Measurements from ENCODE around the gene VPS54.

VPS54 gene

GRCh38 chr2:64019083-64019974 is at the start of gene VPS54:
TSS of gene VPS54 (minus strand) at chr2:64019428. CDS start at chr2:63983999, 35,429 bp downstream.
- DNase-seq = peak; percentile 73

DNA sequence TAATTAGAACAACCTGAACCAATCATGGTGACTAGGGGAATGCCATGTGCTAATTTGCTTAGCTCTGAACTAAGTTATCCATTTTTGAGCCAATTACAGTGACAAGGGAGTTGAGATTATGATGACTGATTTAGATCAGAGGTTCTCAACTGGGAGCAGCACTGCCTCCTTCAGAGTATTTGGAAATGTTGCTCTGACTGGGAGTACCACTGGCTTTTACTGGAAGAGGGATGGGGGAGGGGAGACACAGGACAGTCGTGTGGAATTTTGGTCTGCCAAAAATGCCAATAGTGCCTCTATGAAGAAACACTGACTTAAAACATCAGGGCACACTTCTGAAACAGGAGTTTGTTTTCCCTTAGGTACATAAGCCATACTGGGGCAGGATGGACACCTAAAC is 48.1 kb upstream of the VPS54 start:
- DNase-seq = no peak

DNA sequence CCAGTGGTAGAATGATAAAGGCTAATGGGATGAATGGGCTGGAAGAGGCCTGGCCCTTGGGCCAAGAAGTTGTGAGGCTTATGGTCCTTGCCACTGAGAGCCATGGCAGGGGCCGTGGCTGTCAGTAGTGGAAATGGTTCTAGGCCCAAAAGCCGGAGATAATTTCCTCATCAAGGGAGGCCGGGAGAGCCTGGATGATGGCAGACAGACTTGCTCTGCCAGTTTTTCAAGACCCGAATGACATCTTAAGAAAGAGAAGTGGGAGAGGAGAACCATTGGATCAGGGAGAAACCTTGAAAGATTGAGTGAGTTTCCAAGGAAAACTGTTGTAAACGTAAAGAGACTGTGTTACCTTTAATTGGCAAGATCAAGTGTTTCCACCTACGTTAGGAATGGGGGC is 46.3 kb upstream of the VPS54 start:
- DNase-seq = no peak

GRCh38 chr2:64063924-64064331 is 44.7 kb upstream of the VPS54 start:
- DNase-seq = peak; percentile 14

DNA sequence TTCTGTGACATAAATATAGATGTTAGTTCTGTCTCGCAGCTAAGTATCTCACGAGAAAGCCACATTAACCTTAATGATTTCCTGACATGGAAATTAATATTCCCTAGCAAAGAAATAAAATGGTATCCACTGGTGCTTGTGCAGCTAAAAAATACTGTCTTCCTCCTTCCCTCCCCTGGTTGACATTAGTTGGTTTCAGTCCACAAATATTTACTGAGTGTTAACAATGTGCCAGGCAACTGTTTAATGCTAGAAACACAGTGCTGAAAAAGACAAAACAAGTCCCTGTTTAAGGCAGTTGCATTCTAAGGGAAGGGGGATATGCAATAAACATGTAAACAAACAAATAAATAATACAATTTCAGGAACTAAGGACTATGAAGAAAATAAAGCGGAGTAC is 44.2 kb upstream of the VPS54 start:
- peak; percentile 16 for DNase-seq

DNA sequence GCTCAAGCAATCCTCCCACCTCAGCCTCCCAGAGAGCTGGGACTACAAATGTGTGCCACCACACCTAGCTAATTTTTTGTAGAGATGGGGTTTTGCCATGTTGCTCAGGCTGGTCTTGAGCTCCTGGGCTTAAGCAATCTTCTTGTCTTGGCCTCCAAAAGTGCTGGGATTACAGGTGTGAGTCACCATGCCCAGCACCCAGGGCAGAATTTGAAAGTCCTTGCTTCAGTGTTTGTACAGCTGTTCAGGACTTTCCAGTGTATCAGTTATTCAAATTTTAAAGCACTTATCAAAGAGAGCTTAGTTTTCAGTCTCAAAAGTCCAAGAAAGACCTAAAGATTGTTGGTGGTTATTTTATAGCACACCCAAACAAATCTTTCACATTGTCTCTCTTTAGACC is 43.6 kb upstream of the VPS54 start:
- DNase-seq = peak; percentile 45

- DNase-seq = no peak
Measured at GRCh38 chr2:64059270-64059669, 40.0 kb upstream of the VPS54 start.

DNA sequence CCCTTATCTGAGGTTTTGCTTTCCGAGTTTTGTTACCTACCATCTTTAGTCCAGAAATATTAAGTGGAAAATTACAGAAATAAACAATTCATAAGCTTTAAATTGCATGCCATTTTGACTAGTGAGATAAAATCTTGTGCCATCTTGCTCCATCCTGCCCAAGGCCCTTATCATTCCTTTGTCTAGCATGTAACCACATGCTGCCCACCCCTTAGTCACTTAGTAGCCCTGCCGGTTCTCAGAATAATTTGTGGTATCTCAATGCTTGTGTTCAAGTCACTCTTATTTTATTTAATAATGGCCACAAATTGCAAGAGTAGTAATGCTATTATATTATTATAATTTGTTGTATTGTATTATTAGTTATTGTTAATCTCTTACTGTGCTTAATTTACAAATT is 36.8 kb upstream of the VPS54 start:
- no peak for DNase-seq

DNA sequence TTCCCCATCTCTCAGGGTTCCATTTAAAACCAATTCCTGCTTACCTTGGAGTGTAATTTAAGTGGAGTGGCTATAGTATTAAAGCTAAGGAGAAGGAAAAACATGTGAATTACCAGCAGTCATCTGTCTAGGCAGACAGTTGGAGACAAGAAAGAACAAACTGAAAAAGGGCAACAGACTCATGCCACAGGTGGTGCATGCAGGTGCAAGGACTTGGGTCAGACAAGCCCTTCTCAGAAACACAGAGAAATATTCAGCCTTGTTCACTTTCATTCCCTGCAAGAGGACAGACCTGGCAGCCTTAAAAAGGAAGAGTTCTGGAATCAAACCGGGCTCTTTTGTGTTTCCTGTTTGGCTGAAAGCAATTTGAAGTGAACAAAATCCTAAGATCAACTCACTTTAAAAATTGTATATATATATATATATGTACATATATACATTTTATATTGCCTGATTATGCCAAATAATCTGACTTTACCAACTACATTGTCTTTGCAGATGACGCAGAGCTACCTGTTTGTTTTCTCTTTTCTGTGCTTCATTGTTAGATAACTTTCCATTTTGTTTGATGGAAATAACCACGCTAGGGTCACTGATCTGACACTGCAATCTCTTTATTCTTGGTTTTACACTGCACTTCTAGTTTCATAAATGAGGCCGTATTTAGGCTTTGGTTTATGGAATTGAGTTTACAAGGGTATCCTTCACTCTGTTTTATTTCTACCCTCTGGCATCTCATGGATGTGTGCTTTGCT is 35.1 kb upstream of the VPS54 start:
- DNase-seq = peak; percentile 10

DNA sequence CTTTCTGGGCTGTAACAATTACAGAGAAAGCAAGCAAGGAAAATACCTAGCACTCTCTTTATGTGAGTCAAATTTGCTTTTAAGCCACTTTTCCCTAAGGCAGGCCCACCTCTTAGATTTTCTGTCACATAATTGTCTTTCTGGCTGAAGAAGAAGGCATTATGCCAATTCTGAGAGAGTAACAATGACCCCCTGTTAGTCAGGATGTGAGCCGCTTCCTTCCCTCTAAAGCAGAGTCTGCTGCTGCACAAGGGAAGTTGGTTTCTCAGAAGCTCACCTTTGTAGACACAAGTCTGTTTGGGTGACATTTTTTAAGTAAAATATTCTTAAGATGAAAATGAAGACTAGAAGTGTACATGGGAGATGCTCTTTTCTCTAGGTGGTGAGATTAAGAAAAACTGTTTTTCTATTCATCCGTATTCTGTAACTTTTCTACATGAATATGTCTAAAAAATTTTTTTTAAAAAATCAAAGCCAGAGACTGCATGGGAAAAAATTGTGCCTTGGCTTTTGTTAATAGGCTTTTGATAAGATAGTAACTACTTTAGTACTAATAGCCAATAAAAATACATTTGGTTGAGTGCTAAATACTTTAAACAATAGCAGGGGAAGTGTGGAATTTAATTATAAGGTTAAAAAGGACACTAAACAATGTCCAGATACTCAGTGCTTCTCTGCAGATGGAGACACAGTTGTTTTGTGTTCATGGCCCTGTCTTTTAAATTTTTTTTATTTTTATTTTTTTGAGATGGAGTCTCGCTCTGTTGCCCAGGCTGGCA is 33.4 kb upstream of the VPS54 start:
- DNase-seq = peak; percentile 79

DNA sequence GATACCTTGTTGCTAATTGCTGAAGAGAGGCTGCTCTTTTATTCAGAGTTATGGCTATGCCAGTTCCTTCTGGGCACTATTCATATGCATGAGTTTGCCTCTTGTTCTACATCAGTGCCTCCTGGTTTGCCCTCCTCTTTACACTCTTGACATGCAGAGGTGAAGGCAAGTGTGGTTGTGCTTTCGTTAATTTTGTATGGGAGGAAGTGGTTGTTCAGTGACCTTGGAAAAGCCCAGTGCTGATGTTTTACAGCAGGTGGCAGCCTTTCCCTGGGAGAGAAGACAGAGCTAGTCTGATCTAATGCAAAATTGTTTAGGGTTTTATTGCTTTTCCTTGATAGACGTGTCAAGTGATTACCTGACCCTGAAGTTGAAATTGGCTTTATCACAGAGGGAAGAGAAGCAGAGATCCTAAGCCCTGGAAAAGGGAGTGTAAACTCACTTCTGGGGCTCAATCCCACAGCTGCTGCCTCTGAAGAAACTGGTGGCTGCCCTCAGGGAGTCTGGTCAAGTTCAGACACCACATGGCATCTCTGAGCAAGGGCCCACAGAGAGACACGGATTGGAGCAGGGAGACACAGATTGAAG is 30.5 kb upstream of the VPS54 start:
- peak; percentile 75 for DNase-seq

DNA sequence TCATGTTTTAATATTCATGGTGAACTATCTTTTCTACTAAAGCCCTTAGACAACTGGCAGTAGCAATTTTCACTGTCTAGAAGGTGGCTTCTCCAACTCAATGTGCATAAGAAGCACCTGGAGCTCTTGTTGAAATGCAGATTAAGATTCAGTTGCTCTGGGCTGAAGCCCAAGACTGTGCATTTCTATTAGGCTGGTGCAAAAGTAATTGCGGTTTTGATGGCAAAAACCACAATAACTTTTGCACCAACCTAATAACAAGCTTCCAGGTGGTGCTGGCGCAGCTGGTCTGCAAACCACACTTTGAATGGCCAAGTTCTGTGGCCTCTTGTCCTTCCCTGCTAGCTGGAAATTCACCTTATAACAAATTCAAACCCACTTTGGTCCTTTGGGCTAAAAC is 26.7 kb upstream of the VPS54 start:
- DNase-seq = no peak

DNA sequence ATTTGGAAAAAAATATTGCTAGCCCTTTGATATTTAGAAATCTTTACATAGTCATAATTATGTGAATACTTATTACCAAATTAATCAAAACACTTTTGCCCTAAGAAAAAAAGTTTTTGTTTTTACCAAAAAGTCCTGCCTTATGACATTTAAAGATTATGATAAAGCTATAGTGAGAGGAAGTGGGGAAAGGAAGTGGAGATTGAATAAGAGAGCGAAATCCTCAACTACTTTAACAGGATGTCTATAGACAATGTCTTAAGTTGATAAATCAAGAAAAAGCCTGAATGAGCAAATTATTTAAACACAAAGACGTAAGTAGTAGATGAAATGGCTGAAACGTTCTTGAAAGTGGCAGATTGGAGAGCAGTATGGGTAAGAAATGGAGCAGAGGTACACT is 20.9 kb upstream of the VPS54 start:
- no peak for DNase-seq

DNA sequence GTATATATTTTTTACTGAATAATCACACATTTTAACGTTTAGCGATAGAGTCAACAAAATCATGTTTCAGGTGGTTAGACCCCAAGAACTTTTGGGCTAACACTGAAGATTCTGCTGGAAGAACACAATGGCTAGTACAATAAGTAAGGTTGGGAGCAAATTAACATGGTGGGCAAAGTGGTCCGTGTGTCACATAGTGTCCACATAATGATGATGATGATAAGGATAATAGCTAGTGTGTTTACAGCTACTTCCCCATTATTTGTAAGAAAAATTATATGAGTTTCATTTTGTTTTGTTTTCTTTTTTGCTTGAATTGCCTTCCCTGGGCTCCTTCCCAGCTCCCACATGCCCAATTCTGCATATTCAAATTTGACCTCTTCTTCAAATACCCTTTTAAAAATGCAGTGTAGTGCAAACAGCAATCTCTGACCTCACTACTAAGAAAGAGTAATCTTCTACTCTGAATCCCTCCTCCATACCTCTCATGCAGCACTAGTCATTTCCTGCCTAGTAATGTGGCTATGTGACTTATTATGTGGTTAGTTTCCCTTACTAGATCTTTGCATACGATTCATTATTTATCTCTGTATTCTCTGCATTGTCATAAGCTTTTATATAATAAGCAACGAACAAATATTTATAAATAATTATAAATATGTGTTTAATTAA is 16.9 kb upstream of the VPS54 start:
- peak; percentile 58 for DNase-seq

DNA sequence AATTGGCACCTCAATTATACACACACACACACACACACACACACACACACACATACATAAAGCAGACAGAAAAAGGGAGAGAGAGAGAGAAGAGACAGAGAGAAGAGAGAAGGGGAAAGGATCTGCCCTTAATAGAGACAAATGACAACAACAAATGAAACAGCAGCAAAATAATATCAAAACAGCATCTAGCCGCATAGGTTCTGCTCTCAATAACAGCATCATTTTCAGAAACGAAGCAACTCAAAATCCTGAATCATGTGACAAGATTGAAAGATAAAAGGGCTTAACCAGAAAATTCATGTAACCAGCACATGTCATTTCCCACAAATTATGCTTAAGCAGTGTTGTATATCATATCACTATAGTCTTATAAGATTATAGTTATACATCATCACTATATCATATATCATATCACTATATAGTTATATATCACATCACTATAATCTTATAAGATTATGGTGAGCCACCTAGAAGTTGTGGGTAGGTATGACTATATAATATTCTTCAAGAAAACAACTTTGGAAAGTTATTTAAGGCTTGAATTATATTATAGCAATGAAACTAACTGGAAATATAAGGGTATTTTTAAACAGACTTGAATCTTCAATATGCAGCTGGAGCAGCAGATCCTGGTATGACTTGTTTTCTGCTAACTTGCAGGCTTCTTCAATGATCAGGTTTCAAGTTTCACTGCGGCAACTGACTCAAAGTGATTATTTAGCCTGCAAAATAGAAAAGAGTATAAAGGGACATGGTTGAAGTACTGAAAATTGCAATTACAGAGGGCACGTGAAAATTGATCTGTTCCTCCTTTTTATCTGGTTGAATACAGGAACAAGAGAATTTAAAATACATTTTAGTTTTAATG is 16.1 kb upstream of the VPS54 start:
- peak; percentile 73 for DNase-seq

DNA sequence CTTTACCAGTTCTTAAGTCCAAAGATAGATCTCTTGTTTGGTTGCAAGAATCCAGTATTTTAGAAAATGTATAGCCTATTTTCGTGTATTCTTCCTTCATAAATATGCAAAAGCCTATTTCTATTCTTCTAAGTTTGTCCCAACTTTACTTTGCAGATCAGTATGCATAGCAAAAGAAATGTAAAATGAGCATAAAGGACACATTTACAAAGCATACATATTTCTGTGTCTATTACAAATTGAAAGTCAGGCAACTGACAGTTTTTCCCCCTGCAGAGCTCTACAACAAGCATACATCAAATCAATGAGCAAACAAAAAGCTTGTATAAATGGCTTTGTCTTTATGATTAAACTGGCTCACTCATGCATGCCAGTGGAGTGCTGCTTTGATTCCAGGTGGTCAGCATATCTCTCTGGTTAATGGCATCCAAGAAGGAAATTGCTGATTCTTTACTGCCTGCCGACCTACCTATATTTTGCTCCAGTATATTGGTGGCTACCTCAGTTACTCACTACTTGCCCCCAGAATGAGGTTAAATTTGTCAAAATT is 10.0 kb upstream of the VPS54 start:
- peak; percentile 87 for DNase-seq

DNA sequence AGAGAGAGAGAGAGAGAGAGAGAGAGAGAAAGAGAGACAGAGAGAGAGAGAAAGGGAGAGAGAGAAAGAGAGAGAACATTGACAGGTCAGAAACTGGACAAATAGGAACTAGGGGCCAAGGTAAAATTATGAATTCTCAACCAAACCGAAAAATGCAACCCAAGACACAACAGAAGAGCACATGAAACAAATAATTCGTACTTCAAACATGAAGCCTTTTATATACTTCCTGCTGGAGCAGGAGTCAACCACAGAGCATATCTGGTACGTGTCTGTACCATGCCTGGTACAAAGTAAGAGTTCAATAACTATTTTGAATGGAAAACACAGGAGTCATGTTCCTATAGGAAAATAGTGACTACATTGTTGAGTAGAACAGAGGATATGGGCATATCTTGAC is 6.5 kb upstream of the VPS54 start:
- no peak for DNase-seq

DNA sequence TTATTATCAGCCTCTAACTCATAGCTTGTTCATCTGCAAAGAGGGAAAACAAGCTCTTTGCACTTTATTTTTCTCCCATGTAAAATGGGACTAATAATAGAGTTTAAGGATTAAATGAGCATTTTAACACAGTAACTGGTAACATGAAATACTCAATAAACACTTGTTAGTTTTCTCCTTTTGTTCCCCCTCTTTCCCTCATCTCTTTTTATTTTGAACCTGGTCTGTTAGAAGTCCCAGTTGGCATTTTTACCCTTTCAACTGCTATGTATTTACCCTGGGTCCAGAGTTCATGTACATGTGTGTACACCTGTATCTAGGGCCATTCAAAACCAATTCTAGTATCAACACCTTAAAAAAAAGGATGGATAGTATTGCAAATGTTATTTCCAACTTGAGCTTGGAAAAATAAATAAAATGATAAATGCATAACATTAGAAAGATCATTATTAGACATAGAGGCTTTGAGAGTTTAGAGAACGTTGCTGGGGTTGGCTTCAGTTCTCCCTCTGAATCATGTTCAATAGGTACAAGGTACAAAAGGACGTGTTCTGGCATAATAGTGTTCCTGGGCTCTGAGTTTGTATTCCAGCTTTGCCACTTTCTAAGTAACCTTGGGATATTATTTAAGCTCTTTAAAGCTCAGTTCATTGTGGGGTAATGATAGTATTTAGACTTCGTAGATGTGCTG is 5.2 kb upstream of the VPS54 start:
- no peak for DNase-seq

- DNase-seq = peak; percentile 46
Measured at GRCh38 chr2:64023485-64024258, 4.4 kb upstream of the VPS54 start.

DNA sequence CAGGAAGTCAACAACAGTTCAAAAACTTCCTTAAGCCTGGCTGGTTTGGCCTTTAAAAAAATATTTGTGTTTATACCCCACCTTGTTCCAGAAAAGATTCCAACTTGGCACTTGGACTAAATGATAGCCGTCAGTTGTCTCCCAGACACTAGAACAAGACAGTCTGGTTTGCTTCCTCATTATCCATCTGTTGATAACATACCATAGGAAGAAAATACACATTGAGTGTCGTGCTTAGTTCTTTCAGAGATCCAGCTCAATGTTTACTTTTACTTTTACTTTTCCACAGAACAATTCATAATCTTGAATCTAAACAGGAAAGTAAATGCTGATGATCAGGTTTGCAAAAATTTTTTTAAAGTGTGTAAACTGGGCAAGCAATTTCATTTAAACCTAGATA is 2.4 kb upstream of the VPS54 start:
- peak; percentile 57 for DNase-seq
